CD1c-positive myeloid dendritic cell (primary cell): Measurements from ENCODE around the gene CDC45.
"Not testable (repeated sequence)": the region's sequence is repeated elsewhere in the genome, so short reads cannot be mapped to it uniquely, and the experiment has no call there.

Experiments
- DNase-seq: peaks from one replicate; pipeline ENCODE4 v3.0.0-alpha.2; 2016; ENCODE audit errors: extremely low spot score

The CDC45 gene

GRCh38 chr22:19530751-19531150 lies 51.0 kb downstream of the CDC45 start:
- DNase-seq = no peak

- not testable (repeated sequence) for DNase-seq
Measured at GRCh38 chr22:19531327-19531726, 51.6 kb downstream of the CDC45 start.

DNA sequence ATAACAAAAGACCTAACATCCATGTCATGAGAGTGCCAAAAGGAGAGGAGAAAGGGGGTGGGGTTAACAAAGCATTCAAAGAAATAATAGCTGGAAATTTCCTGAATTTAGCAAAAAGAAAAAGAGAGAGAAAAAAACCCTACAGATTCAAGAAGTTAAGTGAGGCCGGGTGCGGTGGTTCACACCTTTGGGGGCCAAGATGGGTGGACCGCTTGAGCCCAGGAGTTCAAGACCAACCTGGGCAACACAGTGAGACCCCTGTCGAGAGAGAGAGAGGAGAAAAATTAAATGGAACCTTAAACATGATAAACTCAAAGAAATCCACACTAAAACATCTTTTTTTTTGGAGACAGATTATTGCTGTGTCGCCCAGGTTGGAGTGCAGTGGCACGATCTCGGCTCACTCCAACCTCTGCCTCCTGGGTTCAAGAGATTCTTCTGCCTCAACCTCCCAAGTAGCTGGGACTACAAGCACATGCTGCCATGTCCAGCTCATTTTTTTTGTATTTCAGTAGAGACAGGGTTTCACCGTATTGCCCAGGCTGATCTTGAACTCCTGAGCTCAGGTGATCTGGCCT lies 53.4 kb downstream of the CDC45 start:
- no peak for DNase-seq

- no peak for DNase-seq
Measured at GRCh38 chr22:19533857-19534256, 54.1 kb downstream of the CDC45 start.

DNA sequence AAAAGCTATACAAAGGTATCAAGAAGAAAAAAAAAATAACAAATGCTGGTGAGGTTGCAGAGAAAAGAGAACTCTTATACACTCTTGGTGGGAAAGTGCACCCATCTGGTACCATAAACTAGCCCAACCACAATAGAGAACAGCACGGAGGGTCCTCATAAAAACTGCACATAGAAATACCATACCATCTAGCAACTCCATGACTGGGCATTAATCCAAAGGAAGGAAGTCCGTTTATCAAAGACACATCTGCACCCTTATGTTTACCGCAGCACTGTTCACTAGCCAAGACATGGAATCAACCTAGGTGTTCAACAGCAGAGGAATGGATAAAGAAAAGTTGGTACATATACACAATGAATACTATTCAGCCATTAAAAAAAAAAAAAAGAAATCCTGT lies 55.3 kb downstream of the CDC45 start:
- DNase-seq = no peak

DNA sequence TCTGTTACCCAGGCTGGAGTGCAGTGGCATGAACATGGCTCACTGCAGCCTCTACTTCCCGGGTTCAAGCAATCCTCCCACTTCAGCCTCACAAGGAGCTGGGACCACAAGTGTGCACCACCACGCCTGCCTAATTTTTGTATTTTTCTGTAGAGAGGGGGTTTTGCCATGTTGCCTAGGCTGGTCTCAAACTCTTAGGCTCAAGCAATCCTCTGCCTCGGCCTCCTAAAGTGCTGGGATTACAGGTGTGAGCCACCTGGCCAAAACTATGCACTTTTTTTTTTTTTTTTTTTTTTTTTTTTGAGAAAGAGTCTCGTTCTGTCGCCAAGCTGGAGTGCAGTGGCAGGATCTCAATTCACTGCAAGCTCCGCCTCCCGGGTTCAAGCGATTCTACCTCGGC lies 56.8 kb downstream of the CDC45 start:
- DNase-seq = no peak

DNA sequence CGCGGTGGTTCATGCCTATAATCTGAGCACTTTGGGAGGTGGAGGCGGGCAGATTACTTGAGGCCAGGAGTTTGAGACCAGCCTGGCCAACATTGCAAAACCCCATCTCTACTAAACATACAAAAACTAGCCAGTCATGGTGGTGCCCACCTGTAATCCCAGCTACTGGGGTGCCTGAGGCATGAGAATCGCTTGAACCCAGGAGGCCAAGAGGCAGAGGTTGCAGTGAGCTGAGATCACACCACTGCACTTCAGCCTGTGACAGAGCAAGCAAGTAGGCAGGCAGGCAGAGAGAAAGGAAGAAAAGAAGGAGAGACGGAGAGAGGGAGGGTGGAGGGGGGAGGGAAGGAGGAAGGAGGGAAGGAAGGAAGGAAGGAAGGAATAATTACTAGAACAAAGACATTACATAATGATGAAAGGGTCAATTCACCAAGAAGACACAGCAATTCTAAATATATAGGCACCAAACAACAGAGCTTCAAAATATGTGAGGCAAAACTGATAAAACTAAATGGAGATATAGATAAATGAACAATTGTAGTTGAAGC lies 58.3 kb downstream of the CDC45 start:
- DNase-seq = no peak

- no peak for DNase-seq
Measured at GRCh38 chr22:19540394-19540793, 60.7 kb downstream of the CDC45 start.

GRCh38 chr22:19543970-19544708 lies 64.4 kb downstream of the CDC45 start:
- no peak for DNase-seq

GRCh38 chr22:19545935-19546207 lies 66.2 kb downstream of the CDC45 start:
- no peak for DNase-seq

DNA sequence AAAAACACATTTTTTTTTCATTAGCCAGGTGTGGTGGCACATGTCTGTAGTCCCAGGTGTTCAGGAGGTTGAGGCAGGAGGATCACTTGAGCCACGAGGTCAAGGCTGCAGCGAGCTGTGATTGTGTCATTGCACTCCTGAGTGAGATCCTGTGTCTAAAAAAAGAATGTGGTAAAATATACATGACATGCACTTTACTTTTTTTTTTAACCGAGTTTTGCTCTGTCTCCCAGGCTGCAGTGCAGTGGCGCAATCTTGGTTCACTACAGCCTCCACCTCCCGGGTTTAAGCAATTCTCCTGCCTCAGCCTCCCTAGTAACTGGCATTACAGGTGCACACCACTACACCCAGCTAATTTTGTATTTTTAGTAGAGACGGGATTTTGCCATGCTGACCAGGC lies 67.0 kb downstream of the CDC45 start:
- DNase-seq = no peak

DNA sequence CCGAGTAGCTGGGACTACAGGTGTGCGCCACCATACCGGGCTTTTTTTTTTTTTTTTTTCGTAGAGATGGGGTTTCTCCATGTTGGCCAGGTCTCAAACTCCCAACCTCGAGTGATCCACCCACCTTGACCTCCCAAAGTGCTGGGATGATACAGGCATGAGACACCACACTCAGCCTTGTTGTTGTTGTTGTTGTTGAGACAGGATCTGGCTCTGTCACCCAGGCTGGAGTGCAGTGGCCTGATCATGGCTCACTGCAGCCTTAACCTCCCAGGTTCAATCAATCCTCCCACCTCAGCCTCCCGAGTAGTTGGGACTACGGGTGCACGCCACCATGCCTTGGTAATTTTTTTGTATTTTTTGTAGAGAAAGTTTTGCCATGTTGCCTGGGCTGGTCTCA lies 67.9 kb downstream of the CDC45 start:
- DNase-seq = no peak

DNA sequence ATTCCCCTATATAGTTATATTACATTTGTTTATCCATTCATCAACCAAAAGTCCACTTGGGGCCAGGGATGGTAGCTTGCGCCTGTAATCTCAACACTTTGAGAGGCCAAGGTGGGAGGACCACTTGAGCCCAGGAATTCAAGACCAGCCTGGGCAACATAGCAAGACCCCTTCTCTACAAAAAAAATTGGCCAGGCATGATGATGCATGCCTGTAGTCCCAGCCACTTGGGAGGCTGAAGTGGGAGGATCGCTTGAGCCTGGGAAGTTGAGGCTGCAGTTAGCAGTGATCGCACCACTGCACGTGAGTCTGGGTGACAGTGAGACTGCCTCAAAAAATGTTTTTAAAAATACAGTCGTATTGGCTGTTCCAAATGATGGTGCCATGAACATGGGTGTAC lies 68.7 kb downstream of the CDC45 start:
- not testable (repeated sequence) for DNase-seq

DNA sequence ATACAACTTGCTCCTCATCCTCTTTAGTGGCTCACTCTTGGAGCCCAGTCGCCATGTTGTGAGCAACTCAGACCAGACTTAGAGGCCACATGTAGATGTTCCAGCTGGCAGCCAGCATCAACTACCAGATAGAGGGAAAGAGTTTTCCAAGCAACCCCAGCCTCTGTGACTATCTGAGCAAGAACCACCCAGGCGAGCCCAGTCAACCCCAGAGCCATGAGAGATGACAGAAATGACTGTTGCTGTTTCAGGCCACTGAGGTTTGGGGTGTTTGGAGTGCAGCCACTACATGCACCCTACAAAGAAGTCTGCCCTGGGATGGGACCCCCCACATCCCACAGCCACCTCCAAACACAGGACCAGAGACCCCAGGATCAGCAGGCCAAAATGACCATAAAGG lies 69.2 kb downstream of the CDC45 start:
- no peak for DNase-seq

DNA sequence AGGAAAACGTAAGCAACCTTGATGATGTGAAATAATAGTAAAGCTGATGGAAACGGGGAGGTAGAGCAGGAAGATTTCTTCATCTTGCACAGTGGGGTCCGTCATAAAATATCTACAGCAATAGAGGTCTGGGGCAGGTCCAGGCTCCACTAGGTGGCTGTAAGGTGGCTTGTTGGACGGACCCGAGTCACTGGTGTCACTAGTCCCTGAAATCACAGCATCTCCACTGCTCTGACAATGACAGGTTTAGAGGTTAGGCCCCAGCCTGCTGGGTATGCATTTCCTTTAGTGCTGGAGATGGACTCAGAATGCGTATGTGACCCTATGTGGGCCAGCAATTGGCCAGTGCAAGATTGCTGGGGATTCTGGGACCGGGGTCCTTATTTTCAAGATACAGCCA lies 69.7 kb downstream of the CDC45 start:
- DNase-seq = no peak

DNA sequence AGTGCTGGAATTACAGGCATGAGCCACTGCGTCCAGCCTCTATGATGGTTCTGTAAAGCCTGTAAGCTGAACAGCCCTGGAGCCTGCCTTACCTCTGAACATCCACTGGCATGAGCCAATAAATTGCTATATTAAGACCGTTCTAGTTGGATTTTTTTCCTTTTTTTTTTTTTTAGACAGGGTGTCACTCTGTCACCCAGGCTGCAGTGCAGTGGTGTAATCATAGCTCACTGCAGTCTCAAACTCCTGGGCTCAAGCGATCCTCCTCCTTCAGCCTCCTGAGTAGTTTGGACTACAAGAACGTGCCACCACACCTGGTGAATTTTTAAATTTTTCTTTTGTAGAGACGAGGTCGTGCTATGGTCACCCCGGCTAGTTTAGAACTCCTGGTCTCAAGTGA lies 70.7 kb downstream of the CDC45 start:
- no peak for DNase-seq

GRCh38 chr22:19553201-19553600 lies 73.5 kb downstream of the CDC45 start:
- DNase-seq = no peak

- DNase-seq = no peak
Measured at GRCh38 chr22:19554834-19555404, 75.2 kb downstream of the CDC45 start.

DNA sequence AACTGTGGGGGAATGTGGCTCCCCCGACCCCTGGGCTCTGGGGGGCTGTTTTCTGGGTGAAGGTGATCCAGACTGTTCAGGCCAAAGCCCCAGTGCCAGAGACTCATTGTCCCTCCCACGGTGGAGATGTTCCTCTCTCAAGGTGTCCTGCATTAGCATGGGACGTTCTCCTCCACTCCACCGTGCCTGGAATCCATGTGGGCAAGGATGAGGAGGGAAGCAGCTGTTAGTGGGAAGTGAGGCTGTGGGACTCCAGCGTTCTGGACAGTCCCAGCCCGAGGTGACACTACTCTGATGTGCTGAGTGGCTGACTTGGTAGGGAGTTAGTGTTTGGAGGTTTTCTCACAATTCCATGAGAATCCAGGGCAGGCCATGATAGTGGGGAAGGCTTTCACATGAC lies 75.9 kb downstream of the CDC45 start:
- no peak for DNase-seq

- no peak for DNase-seq
Measured at GRCh38 chr22:19556963-19557545, 77.3 kb downstream of the CDC45 start.

DNA sequence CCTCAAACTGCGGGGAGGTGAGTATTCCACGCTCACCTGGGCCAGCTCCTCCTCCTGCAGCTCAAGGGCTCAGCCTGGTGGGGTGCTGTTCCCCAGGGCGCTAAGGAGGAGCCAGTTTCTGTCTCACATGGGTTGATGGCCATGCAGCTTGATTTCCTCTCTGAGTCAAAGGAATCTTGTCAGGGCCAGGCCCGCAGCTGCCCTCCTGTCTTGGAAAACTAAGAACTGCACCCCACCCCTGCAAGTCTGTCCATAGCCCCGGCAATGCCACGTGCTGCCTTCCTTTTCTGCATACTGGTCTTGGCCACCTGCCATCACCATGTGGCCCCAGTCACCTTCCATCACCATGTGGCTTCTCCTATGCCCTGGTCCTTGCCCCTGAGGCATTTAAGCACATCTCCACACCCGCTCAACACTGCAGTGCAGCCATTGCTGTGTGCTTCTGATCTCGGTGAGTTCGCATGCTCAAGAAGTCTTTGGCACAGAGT lies 79.6 kb downstream of the CDC45 start:
- DNase-seq = no peak

GRCh38 chr22:19559956-19560355 lies 80.2 kb downstream of the CDC45 start:
- no peak for DNase-seq
